Suppressor macrophage (primary cell): Measurements from ENCODE around the gene CD82.

Experiments used
- DNase-seq, 4 experiments: peaks; one replicate each; pipeline ENCODE4 v3.0.0-alpha.2; 2020 to 2022

CD82 gene

GRCh38 chr11:44602891-44603310 is 37.4 kb downstream of the CD82 start:
- no peak for DNase-seq

GRCh38 chr11:44604171-44604581 is 38.7 kb downstream of the CD82 start:
- DNase-seq, result no peak

GRCh38 chr11:44605068-44605708 is 39.7 kb downstream of the CD82 start:
- no peak for DNase-seq

GRCh38 chr11:44605965-44606364 is 40.5 kb downstream of the CD82 start:
- no peak for DNase-seq

GRCh38 chr11:44606472-44606871 is 41.0 kb downstream of the CD82 start:
- no peak for DNase-seq

GRCh38 chr11:44607319-44607962 is 42.0 kb downstream of the CD82 start:
- DNase-seq, result no peak

GRCh38 chr11:44607987-44608386 is 42.5 kb downstream of the CD82 start:
- DNase-seq, result no peak

- no peak for DNase-seq
Measured at GRCh38 chr11:44608651-44608990, 43.2 kb downstream of the CD82 start.

GRCh38 chr11:44608991-44609782 is 43.7 kb downstream of the CD82 start:
- DNase-seq, result peak; percentile 24 to 59 (median 54)

GRCh38 chr11:44609783-44610155 is 44.3 kb downstream of the CD82 start:
- no peak for DNase-seq

- peak; percentile 26 to 53 (median 42) for DNase-seq
Measured at GRCh38 chr11:44610186-44610955, 44.9 kb downstream of the CD82 start.

GRCh38 chr11:44611088-44611487 is 45.6 kb downstream of the CD82 start:
- peak in 3 of 4 experiments; percentile 43 to 50 (median 48) for DNase-seq

GRCh38 chr11:44611687-44612434 is 46.4 kb downstream of the CD82 start:
- DNase-seq, result peak; percentile 60 to 81 (median 73)

- no peak for DNase-seq
Measured at GRCh38 chr11:44613153-44613552, 47.7 kb downstream of the CD82 start.

GRCh38 chr11:44614281-44614775 is 48.9 kb downstream of the CD82 start:
- DNase-seq, result no peak

GRCh38 chr11:44615041-44615755 is 49.7 kb downstream of the CD82 start:
- DNase-seq, result no peak

GRCh38 chr11:44615913-44616791 is 50.7 kb downstream of the CD82 start:
- DNase-seq, result no peak

- DNase-seq, result no peak
Measured at GRCh38 chr11:44617671-44618461, 52.4 kb downstream of the CD82 start.
